GM20431 (cell line): Measurements from ENCODE around the gene LHPP.

Source experiments
- in situ Hi-C: fragments of 300-500 bp; cut with MseI, MboI; formaldehyde crosslinking; loops from one replicate; pipeline ENCODE4 v1.15.0; 2020; ENCODE audit warnings: low sequenced_read_pairs; ENCODE audit not compliant: unreplicated experiment

The LHPP gene

GRCh38 chr10:124626759-124627380 is 165.2 kb downstream of the LHPP start:
- in situ Hi-C loops = no loop called here

- in situ Hi-C loops = no loop called here
These were observed 166.4 kb downstream of the LHPP start for GRCh38 chr10:124627866-124628675.

DNA sequence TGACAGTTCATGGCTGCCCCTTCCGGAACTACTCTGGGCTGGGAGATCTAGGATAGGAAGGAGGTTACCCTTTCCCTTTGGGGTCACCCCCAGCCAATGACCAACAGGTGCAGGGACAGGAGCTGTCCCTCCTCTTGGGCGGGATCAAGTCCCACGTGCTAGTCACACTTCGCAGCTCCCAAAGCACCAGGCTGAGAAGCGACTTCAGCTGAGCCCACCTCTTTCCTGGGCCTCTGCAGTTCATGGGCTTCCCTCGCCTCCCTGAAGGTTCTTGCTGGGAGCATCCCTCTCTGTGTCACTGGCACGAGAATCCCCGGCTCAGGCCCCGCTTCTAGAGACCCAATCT is 167.0 kb downstream of the LHPP start:
- in situ Hi-C loops = no loop called here

DNA sequence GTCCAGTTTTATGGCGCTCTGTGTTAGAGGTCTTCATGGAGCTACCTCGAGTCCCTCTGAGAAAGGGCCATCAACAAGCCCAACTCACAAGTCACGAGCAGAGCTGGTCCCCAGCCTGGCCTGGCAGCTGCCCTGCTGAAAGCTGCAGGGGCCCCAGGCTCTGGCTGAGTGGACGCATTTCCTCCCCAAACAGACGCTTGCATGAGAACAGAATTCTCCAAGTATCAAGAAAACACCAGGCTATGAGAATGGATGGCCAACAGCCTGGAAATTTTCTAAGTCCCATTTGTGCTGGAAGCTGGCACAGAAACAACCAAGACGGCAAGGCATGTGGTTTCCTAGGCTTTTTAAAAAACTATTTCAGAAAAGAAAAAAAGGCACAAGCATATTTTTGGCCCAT is 167.8 kb downstream of the LHPP start:
- in situ Hi-C loops = no loop called here

- in situ Hi-C loops = no loop called here
These were observed 168.2 kb downstream of the LHPP start for GRCh38 chr10:124629842-124630241.

DNA sequence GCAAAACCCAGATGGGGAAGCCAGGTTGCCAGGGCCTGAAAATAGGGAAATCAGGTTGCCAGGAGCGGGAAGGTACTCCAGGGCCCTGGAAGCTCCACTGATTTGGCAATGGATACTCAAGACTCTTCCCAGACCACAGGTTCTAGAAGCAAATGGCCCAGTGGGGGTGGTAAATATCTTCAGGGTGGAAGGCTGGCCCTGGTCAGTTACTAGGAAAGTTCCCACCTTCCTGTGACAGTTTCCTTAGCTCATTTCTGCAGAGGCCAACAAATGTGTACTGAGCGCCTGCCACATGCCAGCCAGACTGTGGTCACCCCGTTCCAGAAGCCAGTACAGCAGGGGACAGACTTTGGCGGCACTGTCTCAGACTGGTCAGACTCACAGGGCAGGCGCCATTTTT is 168.9 kb downstream of the LHPP start:
- in situ Hi-C loops = no loop called here

- in situ Hi-C loops = no loop called here
These were observed 170.5 kb downstream of the LHPP start for GRCh38 chr10:124632064-124632531.

DNA sequence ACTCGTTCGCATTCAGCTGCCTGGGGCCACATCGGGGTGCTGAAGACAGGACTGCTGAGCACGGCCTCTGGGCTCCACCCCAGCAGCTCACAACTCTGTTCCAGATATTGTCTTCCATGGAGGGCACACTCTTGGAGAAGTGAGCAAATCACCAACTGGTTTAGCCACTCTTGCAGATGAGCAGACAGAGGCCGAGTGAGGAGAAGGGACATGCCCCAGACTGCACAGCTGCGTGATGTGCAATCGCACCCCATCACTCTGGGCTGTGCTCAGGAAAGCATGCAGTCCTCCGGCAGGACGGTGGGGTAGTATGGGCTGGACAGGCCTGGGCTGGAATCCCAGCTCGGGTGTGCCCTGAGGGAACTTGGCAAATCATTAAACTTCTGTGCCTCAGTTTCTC is 170.9 kb downstream of the LHPP start:
- in situ Hi-C loops = no loop called here

GRCh38 chr10:124636271-124636995 is 174.8 kb downstream of the LHPP start:
- in situ Hi-C loops = no loop called here

DNA sequence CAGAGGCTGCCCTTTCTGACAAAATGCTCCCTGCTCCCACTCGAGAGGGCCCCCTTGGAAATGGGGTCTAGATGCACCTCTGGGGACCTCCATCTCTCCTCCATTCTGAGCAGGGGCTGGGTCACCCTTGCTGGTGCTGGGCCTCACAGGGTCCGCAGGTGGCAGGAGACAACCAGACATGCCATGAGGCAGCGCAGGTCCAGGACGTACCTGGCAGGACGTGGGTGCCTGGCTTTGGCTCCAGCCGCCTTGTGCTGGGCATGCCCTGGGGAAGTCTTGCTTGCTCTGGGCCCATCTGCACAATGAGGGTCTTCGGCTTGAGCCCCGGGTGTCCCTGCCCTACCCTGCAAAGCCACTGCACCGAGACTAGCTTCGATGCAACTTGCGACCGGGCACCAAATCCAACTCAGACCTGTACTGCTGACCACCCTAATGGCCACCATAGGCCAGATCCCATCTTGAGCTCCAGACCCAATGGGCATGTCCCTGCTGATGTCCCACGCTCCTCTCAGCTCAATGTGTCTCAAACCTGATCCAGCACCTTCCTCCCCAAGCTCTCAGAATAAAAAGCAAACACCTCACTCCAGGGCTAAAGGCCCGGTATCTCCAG is 175.6 kb downstream of the LHPP start:
- in situ Hi-C loops = no loop called here

DNA sequence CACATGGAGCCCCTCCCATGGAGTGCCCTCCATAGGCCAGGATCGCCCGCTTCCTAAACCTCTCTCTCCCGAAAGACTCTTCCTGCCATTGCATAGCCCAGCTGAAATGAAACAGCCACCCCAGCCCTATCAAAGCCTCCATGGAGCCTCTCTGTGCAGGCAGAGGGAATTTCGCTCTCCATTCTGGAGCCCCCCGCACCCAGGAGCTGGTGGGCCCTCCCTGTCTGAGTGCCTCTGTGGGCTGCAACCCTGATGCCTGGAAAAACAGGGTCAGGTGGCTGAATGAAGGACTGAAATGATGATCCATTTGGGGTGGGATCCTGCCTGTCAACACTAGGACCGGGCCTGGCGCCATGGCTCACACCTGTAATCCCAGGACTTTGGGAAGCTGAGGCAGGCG is 176.1 kb downstream of the LHPP start:
- in situ Hi-C loops = no loop called here

DNA sequence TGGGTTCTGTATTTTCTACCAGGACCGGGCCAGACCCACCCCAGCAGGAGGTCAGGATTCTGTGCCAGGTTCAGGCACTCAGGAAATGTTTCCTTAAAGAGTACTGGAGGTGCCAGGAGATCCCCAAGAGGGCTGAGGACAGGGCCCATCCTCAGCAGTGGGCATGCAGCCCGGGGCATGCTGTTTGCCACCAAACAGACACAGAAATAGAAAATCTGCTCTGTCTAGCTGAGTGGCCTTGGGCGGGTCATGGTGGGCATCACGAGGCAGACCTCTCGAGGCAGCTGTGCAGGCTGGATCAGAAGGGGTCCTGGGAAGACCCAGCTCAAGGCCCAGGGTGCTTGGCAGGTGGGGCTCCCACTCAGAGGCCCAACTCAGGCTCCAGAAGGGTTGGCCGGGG is 177.6 kb downstream of the LHPP start:
- in situ Hi-C loops = no loop called here

GRCh38 chr10:124639646-124640045 is 178.0 kb downstream of the LHPP start:
- in situ Hi-C loops = no loop called here

DNA sequence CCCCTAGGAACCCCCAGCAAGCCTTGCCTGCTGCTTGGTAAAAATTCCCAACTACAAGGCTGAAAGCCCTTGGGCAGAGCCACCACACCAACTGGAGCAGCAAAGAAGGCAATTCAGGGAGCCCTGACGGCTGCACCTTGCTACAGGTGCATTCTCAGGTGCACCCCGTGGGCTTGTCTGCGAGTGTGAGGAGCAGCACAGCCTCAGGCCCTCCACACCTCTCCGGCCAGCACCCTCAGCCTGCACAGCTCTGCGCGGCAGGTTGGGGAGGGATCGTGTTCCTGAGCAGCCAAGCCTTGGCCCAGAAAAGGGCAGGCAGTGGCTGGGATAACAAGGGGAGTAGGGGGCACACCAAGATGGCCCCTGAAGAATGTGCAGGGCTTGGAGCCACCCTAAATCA is 178.4 kb downstream of the LHPP start:
- in situ Hi-C loops = no loop called here

- in situ Hi-C loops = no loop called here
These were observed 179.1 kb downstream of the LHPP start for GRCh38 chr10:124640538-124641231.

DNA sequence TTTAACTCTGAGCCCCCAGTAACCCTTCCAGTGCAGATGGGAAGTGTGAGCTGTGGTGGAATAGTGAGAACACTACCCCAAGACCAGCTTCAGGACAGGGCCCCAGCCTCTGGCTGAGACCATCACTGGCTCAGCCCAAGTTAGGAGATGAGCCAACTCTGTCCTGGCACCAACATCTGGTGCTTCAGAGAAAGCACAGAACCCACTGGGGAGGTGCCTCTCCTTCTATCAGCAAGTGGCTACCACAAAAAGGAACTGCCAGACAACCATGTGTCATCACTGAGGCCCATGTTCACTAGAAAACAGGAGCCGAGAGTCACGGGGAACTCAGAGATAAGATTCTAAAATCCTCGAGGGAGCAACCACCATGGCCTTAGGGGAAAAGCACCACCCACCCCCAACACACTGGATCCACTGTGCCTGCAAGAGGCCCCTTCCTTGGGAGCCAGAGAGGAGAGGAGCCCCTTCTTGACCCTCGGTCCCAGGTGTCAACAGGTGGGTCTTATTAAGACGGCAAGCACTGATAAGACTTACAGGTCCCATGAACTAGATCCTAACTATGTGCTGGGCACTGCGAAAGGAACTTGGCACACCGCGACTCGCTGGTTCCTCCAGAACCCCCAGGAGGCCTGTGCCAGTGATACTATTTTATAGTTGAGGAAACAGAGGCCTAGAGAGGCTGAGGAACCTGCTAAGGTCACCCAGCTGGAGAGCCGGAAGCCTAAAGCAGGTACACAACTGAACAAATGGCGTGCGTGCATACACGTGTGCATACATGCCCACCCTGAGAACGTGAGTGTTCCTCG is 179.9 kb downstream of the LHPP start:
- in situ Hi-C loops = no loop called here

GRCh38 chr10:124642088-124642710 is 180.6 kb downstream of the LHPP start:
- in situ Hi-C loops = no loop called here

DNA sequence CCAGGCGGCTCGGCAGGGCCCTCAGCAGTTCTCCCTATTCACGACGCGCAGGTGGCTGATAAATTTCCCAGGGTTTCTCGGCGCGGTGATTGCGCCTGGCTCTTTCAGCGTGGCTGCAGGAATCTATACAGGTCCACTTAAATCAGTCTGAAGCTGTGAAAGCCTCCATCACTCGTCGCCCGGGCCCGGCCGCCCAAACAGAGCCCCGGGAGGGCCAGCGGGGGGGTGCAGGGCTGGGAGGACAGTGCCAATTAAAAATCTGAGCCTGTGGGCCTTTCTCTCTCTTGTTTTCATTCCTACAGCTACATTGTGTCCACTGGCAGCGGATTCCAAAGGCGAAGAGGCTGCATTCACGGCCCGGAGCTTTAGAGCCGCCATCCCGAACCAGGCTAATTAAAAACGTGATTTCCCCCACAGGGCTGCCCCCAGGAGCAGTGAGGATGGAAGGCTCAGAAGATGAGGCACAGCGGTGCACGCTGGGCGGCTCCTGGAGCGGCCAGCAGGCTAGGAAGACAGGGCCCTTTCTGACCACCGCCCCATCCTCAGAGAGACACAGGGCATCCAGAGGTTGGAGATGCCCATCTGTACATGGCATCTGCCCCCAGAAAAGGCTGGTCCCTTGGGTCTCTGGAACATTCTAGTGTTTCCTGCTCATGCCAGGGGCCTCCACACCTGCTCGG is 181.8 kb downstream of the LHPP start:
- in situ Hi-C loops = no loop called here
